GM18951 (cell line): ENCODE results near the gene EPB41L3.

ENCODE experiments used
- POLR2A ChIP-seq: IDR thresholded peaks from 4 replicates; pipeline ENCODE4 v1.6.1; 2011; ENCODE audit warnings: mild to moderate bottlenecking; ENCODE audit not compliant: insufficient read length, insufficient read depth; ENCODE audit errors: extremely low read depth
- in situ Hi-C: fragments of 300-500 bp; cut with MboI; formaldehyde crosslinking; loops from one replicate; pipeline ENCODE4 v1.12.0; 2022; ENCODE audit warnings: low sequenced_read_pairs, mixed read lengths, inconsistent platforms; ENCODE audit not compliant: unreplicated experiment

Gene EPB41L3

DNA sequence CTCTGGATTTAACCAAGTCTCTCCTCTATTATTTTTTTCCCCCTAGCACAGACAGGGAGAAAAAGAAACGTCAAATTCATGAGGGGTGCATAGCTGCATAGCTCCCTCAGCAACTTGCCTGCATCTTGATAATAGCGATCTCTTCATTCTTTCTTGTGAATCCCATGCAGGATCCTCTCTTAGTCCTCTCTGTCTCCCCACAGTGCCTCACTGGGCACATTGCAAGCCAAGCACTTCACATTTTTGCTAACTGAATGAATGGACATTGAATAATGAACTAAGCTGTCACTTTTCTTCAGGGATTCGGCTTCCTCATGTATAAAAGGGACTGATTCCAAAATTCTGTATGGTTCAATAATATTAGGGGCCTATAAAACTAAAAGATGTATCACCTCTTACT, 2.9 kb upstream of the EPB41L3 start:
- in situ Hi-C loops: no loop called here
- no peak for TF ChIP-seq POLR2A

DNA sequence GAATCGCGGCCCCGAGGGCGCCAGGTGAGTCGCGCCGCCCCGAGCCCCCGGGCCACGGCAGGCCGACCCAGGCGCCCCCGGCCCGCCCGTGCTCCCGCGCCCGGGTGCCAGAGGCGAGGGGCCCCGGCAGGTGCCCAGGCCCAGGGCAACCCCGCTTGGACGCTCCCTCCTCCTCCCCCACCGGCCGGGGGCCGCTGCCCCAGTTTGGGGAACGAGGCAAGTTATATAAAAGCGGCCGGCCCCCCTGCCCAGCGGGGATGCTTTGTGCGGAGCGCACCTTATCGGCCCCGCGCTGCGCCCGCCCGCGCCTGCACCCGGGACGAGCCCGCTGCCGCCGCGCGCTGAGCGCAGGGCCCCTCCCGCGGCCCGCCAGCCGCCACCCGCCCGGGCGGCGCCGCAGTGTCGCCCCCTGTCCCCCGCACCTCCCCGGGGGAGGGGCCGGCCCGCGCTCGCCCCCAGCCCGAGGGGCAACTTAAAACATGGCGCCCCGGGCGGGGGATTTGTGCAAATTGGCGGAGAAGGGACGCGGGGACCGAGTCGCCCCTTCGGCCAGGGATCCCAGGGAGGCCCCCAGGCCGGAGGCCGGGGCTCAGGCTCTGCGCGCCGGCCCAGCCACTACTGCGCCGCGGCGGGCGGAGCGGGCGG, 639 bp downstream of the EPB41L3 start:
- no peak for TF ChIP-seq POLR2A
- in situ Hi-C loops: no loop called here

DNA sequence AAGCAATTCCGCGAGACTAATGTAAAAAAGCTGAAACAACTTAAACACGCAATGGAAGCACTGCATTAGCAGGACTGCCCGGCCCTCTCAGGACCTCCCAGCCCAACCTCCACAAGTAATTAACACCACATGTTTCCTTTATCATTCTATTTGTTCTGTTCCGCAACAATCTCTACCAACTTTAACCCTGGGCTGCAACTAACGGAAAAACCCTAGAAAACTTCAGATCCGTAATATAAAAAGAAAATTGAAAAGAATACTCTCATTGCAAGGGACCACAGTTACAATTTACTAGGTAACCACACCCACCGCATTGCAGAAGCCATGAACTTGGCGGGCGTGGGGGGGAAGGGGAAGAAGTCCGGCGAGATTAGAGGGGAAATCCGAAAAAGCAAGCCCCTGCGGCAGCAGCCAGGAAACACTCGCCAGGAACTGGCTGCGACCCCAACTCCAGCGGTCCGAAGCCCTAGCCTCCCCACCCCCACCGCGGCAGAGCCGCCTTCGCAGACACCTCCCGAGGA, 1.2 kb downstream of the EPB41L3 start:
- in situ Hi-C loops: no loop called here

DNA sequence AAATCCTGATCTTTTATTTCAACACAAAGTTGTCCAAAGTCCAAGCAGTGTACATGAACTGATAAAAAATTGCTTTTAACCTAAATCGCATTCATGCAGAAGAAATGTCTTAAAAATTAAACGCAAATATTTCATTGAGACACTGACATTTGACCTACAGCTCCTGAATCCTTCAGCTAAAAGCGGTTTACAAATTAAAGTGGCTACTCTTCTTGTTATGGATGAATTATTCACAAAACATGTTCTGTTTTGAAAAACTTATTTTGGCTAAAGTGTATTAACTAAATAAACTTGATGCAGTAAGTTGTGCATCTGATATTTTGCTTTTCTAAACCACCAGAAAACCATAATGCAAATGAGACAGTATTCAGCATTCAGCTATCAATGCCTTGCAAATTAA, 2.2 kb downstream of the EPB41L3 start:
- in situ Hi-C loops: no loop called here
- no peak for TF ChIP-seq POLR2A

More for the DNA sequence above, 1.2 kb downstream of the EPB41L3 start:
- TF ChIP-seq POLR2A: no peak

DNA sequence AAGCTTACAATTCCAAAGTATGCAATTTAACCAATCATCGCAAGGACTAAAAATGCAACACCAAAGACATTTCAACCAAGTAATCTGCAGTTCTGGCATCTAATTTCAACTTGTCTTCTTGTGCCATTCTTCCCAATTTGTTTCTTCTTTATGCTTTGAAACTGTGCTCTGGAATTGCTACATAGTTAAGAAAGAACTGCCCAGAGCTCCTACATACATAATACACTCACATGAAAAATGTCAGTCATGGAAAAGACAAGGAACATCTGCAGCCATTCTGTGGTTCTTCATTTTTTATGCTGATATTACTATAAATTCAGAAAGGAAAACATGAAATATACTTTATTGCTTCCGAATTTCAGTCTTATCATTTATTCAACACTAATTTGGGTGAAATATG, 4.4 kb downstream of the EPB41L3 start:
- TF ChIP-seq POLR2A: no peak
- in situ Hi-C loops: no loop called here

DNA sequence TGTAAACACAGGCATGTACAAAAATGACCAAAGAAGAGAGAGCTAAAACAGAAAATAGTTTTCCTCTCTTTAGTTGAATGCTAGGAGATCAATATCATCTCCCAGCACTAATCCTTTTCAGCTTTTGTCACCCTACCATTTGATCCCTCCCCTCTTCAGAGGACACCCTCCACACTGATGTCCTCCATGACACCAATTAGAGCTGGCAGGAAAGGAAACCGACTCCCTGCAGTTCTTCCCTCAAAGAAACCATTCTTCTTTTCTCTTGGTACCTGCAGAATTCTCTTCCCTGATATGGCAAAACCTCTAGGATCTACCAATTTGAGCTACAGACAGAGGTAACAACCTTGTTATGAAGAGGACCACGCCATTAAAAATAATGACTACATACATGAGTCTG, 5.3 kb downstream of the EPB41L3 start:
- TF ChIP-seq POLR2A: no peak

DNA sequence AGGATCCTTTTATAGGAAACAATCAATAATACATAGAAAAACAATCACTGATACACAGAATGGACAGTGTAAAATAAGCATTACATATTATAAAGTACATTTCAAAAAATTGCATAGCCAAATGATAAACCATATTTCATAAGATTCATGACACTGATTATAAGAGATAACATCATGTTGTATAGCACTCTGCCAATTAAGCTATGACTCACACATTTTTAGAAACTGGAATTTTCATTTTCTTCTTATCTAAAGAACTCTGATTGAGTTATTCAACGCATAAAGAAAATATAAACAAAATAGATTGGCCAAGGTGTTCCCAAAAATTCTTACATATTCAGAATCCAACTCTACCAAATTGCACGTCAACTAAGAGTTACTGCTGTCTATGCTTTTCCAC, 5.9 kb downstream of the EPB41L3 start:
- in situ Hi-C loops: no loop called here
- TF ChIP-seq POLR2A: no peak

More for the DNA sequence above, 5.3 kb downstream of the EPB41L3 start:
- in situ Hi-C loops: no loop called here

DNA sequence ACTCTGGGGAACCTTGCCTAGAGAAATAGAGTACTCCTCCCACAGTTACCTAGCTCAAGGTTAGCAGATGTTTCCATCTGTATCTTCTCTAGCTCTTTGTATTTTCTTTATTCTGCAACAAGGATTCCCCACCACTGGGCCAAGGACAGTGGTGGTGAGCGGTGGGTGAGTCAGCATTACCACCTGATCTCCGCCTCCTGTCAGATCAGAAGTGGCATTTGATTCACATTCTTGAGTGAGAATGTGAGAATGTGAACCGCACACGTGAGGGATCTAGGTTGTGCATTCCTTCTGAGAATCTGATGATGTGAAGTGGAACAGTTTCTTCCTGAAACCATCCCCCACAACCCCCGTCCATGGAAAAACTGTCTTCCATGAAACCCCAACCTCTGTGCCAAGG, 9.0 kb downstream of the EPB41L3 start:
- in situ Hi-C loops: no loop called here
- no peak for TF ChIP-seq POLR2A

DNA sequence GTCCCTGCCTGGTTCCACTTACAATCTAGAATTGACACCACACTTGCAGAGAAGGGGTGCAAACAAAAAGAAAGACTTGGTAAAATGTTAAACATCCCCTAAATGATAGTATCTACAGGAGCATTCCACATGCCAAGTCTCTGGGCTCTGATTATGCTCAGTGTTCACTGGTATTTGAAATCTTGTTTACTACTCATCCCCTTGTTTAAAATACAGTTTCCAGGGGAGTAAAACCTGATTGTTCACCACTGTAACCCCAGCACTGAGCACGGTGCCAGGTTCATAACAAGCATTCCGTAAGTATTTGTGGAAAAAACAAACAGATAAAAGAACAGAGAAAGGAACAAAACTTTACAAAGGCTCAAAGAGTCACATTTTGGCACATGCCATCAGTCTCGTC, 11.7 kb downstream of the EPB41L3 start:
- no peak for TF ChIP-seq POLR2A
- in situ Hi-C loops: no loop called here

DNA sequence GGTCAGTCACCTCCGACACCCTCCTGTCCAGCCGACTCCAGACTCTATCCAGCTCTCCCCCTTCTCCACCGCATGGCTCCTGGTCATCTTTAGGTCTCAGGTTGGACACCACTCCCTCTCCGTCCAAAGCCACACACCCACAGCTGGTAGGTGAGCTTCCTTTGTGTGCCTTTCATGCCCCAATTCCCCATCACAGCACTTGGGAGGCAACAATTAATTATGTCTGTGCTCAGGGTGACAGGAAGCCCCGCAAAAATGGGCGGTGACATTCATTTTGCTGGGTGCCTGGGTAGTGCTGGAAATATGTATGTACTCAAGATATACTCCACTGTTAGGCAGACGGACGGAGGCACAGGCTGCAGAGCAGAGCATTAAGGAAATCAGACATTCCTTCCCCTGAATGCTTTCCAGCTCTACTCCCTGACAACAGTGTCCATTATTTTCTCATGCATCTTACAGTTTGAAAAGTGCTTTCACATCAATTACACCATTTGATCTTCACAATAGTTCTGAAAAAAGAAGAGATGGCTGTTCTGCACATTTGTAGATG, 13.1 kb downstream of the EPB41L3 start:
- no peak for TF ChIP-seq POLR2A
- in situ Hi-C loops: no loop called here

DNA sequence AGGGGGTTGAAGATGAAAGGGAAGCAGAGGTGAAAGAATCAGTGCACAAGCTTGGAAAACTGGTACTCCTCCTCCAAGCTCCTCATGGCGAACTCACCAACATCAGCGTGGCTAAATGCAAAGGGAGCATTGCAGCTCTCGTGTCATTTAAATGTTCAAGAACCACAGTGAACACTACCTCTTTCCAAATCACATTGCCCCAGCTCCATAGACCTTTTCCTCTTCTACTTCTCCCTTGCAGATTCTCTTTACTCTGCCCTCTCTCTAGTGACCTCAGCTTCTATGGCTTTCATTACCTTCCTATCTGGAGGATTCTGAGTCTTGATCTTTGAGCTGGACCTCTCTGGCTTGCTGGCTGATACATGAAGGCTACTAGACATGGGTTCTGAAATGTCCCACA, 14.3 kb downstream of the EPB41L3 start:
- in situ Hi-C loops: no loop called here
- no peak for TF ChIP-seq POLR2A

DNA sequence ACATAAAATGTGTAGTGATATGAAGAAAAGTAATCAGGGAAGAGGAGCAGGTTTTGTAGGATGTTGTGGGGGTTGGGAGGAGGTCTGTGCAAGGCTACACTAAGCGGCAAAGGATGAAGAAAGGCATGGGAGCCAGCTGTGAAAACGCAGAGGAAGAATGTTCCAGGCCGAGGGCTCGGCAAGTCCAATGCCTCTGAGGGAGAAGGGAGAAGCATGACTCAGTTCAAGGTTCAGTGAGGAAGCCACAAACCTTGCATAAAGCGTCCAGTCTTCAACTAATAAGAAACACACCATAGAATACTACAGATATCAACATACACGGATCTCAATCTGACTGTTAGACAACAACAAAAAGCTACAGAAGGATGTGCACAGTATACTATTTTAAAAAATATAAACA, 16.2 kb downstream of the EPB41L3 start:
- no peak for TF ChIP-seq POLR2A
- in situ Hi-C loops: no loop called here

DNA sequence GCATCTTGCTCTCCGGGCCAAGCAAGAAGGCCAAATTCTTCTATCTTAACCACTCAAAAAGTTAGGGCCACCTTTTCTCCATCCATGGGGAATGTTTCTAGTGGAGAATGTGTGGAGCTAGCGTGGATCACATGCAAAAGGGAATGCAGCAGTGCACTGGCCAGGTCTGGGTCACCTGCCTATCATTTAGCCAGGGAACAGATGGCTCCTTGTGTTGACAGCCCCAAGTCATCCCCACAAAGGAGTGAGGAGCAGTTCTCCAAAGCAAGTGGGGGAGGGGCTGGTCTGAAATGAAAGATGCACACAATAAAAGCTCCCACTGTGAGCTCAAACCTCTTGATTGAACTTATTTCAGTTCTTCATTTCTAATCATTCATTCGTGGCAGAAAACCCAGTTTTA, 19.1 kb downstream of the EPB41L3 start:
- in situ Hi-C loops: no loop called here

DNA sequence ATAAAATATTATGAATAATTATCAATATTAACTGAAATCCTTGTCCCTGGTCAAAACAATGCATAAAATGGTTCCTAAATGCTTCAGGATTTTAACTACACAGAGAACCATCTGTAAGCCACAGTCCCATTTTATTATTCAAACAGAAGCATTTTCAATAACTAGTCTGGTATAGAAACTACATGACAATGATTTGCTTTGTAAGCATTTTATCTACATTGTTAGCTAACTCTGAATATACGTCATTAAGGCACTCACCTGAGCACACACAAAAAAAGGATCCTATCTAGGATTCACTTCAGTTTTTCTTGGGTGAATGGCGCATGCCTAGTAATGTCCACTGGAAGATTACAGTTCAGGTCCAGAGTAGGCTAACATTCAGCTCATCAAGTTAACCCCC, 22.8 kb downstream of the EPB41L3 start:
- in situ Hi-C loops: no loop called here

More for the DNA sequence above, 19.1 kb downstream of the EPB41L3 start:
- TF ChIP-seq POLR2A: no peak

More for the DNA sequence above, 22.8 kb downstream of the EPB41L3 start:
- no peak for TF ChIP-seq POLR2A
